Suprapubic skin (tissue), 4 donors: Measurements from ENCODE around the gene PRICKLE2.

Experiments
- CTCF ChIP-seq, 2 donors: fragments of 200-600 bp in 1 of 2; fragments of 450-650 bp in 1 of 2; sonication (generic) in 1 of 2; IDR thresholded peaks; one replicate each; pipeline ENCODE4 v1.5.1; 2016 to 2019; ENCODE audit warnings: antibody characterized with exemption in 2 of 2, mild to moderate bottlenecking in 1 of 2, moderate library complexity in 1 of 2
- EP300 ChIP-seq: sonication (generic); formaldehyde crosslinking; IDR thresholded peaks from one replicate; pipeline ENCODE4 v1.6.1; 2017; ENCODE audit warnings: antibody characterized with exemption
- POLR2A ChIP-seq, 2 donors: fragments of 450-650 bp; IDR thresholded peaks; one replicate each; pipeline ENCODE4 v1.6.1; 2017; ENCODE audit warnings: antibody characterized with exemption in 2 of 2, mild to moderate bottlenecking in 2 of 2, moderate library complexity in 2 of 2
- POLR2AphosphoS5 ChIP-seq, 3 donors: sonication (generic); formaldehyde crosslinking; IDR thresholded peaks; one replicate each; pipeline ENCODE4 v1.6.1; 2017; ENCODE audit warnings: antibody characterized with exemption in 3 of 3

GRCh38 chr3:64046996-64047594 is 178.2 kb downstream of the PRICKLE2 start:
- no peak for TF ChIP-seq CTCF (IDR thresholded peaks at IDR 0.05)
- TF ChIP-seq EP300, result no peak
- TF ChIP-seq POLR2A (IDR thresholded peaks at IDR 0.05), result no peak
- no peak for TF ChIP-seq POLR2AphosphoS5 (IDR thresholded peaks at IDR 0.05)
